ENCODE data around the gene ANKRD34B.

ANKRD34B gene

GRCh38 chr5:80607343-80607742 is 37.3 kb upstream of the ANKRD34B start:
- no peak overlapping the region for H3K4me3 ChIP-seq (ENCODE audit: insufficient read length, low read depth)
- no peaks in the 10 kb centered on the region for H3K4me1 ChIP-seq (ENCODE audit: insufficient read depth, insufficient read length)
- no peak overlapping the region for H3K9ac ChIP-seq (ENCODE audit: insufficient read length, low read depth)
- H3K36me3 ChIP-seq (ENCODE audit: insufficient read depth, insufficient read length, low read length) = no peaks in the 10 kb centered on the region
- H3K9me3 ChIP-seq (ENCODE audit: insufficient read depth, low read length) = no peaks in the 10 kb centered on the region
- H3K27me3 ChIP-seq (ENCODE audit: insufficient read depth, insufficient read length) = no peaks in the 10 kb centered on the region
- TF ChIP-seq YY1 (IDR thresholded peaks at IDR 0.05; ENCODE audit: insufficient read depth, insufficient read length) (no peak), SUZ12 (IDR thresholded peaks at IDR 0.05; ENCODE audit: extremely low read depth, insufficient read depth, insufficient read length) (no peak), ZNF274 (IDR thresholded peaks at IDR 0.05; ENCODE audit: low read depth, low read length) (no peak)
- no peak for DNase-seq (ENCODE audit: low read depth, low spot score)

- no peak for DNase-seq (ENCODE audit: low read depth, low spot score)
- Histone ChIP-seq H3K9ac (ENCODE audit: insufficient read length, low read depth) (no peak overlapping the region), H3K9me3 (ENCODE audit: insufficient read depth, low read length) (no peaks in the 10 kb centered on the region)
Measured at GRCh38 chr5:80600943-80601693, 31.0 kb upstream of the ANKRD34B start.

GRCh38 chr5:80597500-80597899 is 27.4 kb upstream of the ANKRD34B start:
- no peaks in the 10 kb centered on the region for H3K27me3 ChIP-seq (ENCODE audit: insufficient read depth, insufficient read length)
- no peak overlapping the region for H3K4me3 ChIP-seq (ENCODE audit: insufficient read length, low read depth)
- H3K9ac ChIP-seq (ENCODE audit: insufficient read length, low read depth) = no peak overlapping the region
- no peak for TF ChIP-seq ZNF274 (IDR thresholded peaks at IDR 0.05; ENCODE audit: low read depth, low read length)
- H3K36me3 ChIP-seq (ENCODE audit: insufficient read depth, insufficient read length, low read length) = no peaks in the 10 kb centered on the region
- no peak for DNase-seq (ENCODE audit: low read depth, low spot score)
- no peaks in the 10 kb centered on the region for H3K4me1 ChIP-seq (ENCODE audit: insufficient read depth, insufficient read length)
- H3K9me3 ChIP-seq (ENCODE audit: insufficient read depth, low read length) = no peaks in the 10 kb centered on the region

More at GRCh38 chr5:80600943-80601693, 31.0 kb upstream of the ANKRD34B start:
- TF ChIP-seq YY1 (IDR thresholded peaks at IDR 0.05; ENCODE audit: insufficient read depth, insufficient read length) (no peak), SUZ12 (IDR thresholded peaks at IDR 0.05; ENCODE audit: extremely low read depth, insufficient read depth, insufficient read length) (no peak), ZNF274 (IDR thresholded peaks at IDR 0.05; ENCODE audit: low read depth, low read length) (no peak)
- Histone ChIP-seq H3K4me1 (ENCODE audit: insufficient read depth, insufficient read length) (no peaks in the 10 kb centered on the region), H3K27me3 (ENCODE audit: insufficient read depth, insufficient read length) (no peaks in the 10 kb centered on the region), H3K36me3 (ENCODE audit: insufficient read depth, insufficient read length, low read length) (no peaks in the 10 kb centered on the region), H3K4me3 (ENCODE audit: insufficient read length, low read depth) (no peak overlapping the region)

GRCh38 chr5:80594810-80595209 is 24.7 kb upstream of the ANKRD34B start:
- TF ChIP-seq SUZ12 (IDR thresholded peaks at IDR 0.05; ENCODE audit: extremely low read depth, insufficient read depth, insufficient read length) (no peak), ZNF274 (IDR thresholded peaks at IDR 0.05; ENCODE audit: low read depth, low read length) (no peak), YY1 (IDR thresholded peaks at IDR 0.05; ENCODE audit: insufficient read depth, insufficient read length) (no peak)
- no peak overlapping the region for H3K9ac ChIP-seq (ENCODE audit: insufficient read length, low read depth)
- no peaks in the 10 kb centered on the region for H3K9me3 ChIP-seq (ENCODE audit: insufficient read depth, low read length)
- no peaks in the 10 kb centered on the region for H3K27me3 ChIP-seq (ENCODE audit: insufficient read depth, insufficient read length)
- no peaks in the 10 kb centered on the region for H3K36me3 ChIP-seq (ENCODE audit: insufficient read depth, insufficient read length, low read length)
- no peak overlapping the region for H3K4me3 ChIP-seq (ENCODE audit: insufficient read length, low read depth)
- no peak for DNase-seq (ENCODE audit: low read depth, low spot score)
- no peaks in the 10 kb centered on the region for H3K4me1 ChIP-seq (ENCODE audit: insufficient read depth, insufficient read length)

- Histone ChIP-seq H3K36me3 (ENCODE audit: insufficient read depth, insufficient read length, low read length) (no peaks in the 10 kb centered on the region), H3K4me1 (ENCODE audit: insufficient read depth, insufficient read length) (no peaks in the 10 kb centered on the region), H3K9me3 (ENCODE audit: insufficient read depth, low read length) (no peaks in the 10 kb centered on the region), H3K4me3 (ENCODE audit: insufficient read length, low read depth) (no peak overlapping the region), H3K27me3 (ENCODE audit: insufficient read depth, insufficient read length) (no peaks in the 10 kb centered on the region), H3K9ac (ENCODE audit: insufficient read length, low read depth) (no peak overlapping the region)
- no peak for DNase-seq (ENCODE audit: low read depth, low spot score)
- TF ChIP-seq ZNF274 (IDR thresholded peaks at IDR 0.05; ENCODE audit: low read depth, low read length) (no peak), YY1 (IDR thresholded peaks at IDR 0.05; ENCODE audit: insufficient read depth, insufficient read length) (no peak), SUZ12 (IDR thresholded peaks at IDR 0.05; ENCODE audit: extremely low read depth, insufficient read depth, insufficient read length) (no peak)
Measured at GRCh38 chr5:80592761-80593160, 22.7 kb upstream of the ANKRD34B start.

GRCh38 chr5:80592105-80592504 is 22.0 kb upstream of the ANKRD34B start:
- Histone ChIP-seq H3K9ac (ENCODE audit: insufficient read length, low read depth) (no peak overlapping the region), H3K4me3 (ENCODE audit: insufficient read length, low read depth) (no peak overlapping the region), H3K27me3 (ENCODE audit: insufficient read depth, insufficient read length) (no peaks in the 10 kb centered on the region), H3K9me3 (ENCODE audit: insufficient read depth, low read length) (no peaks in the 10 kb centered on the region), H3K36me3 (ENCODE audit: insufficient read depth, insufficient read length, low read length) (no peaks in the 10 kb centered on the region), H3K4me1 (ENCODE audit: insufficient read depth, insufficient read length) (no peaks in the 10 kb centered on the region)
- TF ChIP-seq ZNF274 (IDR thresholded peaks at IDR 0.05; ENCODE audit: low read depth, low read length) (no peak), YY1 (IDR thresholded peaks at IDR 0.05; ENCODE audit: insufficient read depth, insufficient read length) (no peak), SUZ12 (IDR thresholded peaks at IDR 0.05; ENCODE audit: extremely low read depth, insufficient read depth, insufficient read length) (no peak)
- no peak for DNase-seq (ENCODE audit: low read depth, low spot score)

- no peak overlapping the region for H3K4me3 ChIP-seq (ENCODE audit: insufficient read length, low read depth)
- no peak for DNase-seq (ENCODE audit: low read depth, low spot score)
- H3K36me3 ChIP-seq (ENCODE audit: insufficient read depth, insufficient read length, low read length) = no peaks in the 10 kb centered on the region
- TF ChIP-seq SUZ12 (IDR thresholded peaks at IDR 0.05; ENCODE audit: extremely low read depth, insufficient read depth, insufficient read length) (no peak), ZNF274 (IDR thresholded peaks at IDR 0.05; ENCODE audit: low read depth, low read length) (no peak), YY1 (IDR thresholded peaks at IDR 0.05; ENCODE audit: insufficient read depth, insufficient read length) (no peak)
- no peaks in the 10 kb centered on the region for H3K27me3 ChIP-seq (ENCODE audit: insufficient read depth, insufficient read length)
- H3K9ac ChIP-seq (ENCODE audit: insufficient read length, low read depth) = no peak overlapping the region
- no peaks in the 10 kb centered on the region for H3K4me1 ChIP-seq (ENCODE audit: insufficient read depth, insufficient read length)
- H3K9me3 ChIP-seq (ENCODE audit: insufficient read depth, low read length) = no peaks in the 10 kb centered on the region
Measured at GRCh38 chr5:80591352-80591751, 21.3 kb upstream of the ANKRD34B start.
